IPS-NIHi11 (cell line): ENCODE measurements around the gene ZNF618.
A peak's percentile ranks its signal among the peaks of the same experiment; 100 is the strongest.
"Not testable (repeated sequence)": the region's sequence is repeated elsewhere in the genome, so short reads cannot be mapped to it uniquely, and the experiment has no call there.

Source experiments
- DNase-seq: peaks from one replicate; pipeline ENCODE4 v3.0.0; 2012; ENCODE audit warnings: mixed read lengths, low spot score

The ZNF618 gene

GRCh38 chr9:113988385-113989016, 112.4 kb downstream of the ZNF618 start:
- no peak for DNase-seq

- DNase-seq: no peak
Measured at GRCh38 chr9:113989017-113989713, 113.1 kb downstream of the ZNF618 start.

GRCh38 chr9:113989714-113990569, 113.8 kb downstream of the ZNF618 start:
- DNase-seq: no peak

- DNase-seq: no peak
Measured at GRCh38 chr9:113990570-113990907, 114.4 kb downstream of the ZNF618 start.

GRCh38 chr9:113990975-113991471, 114.9 kb downstream of the ZNF618 start:
- DNase-seq: no peak

- no peak for DNase-seq
Measured at GRCh38 chr9:113991714-113992113, 115.6 kb downstream of the ZNF618 start.

GRCh38 chr9:113992276-113992951, 116.3 kb downstream of the ZNF618 start:
- no peak for DNase-seq

- DNase-seq: no peak
Measured at GRCh38 chr9:113992994-113993393, 116.9 kb downstream of the ZNF618 start.

GRCh38 chr9:113993838-113994540, 117.9 kb downstream of the ZNF618 start:
- no peak for DNase-seq

GRCh38 chr9:113995401-113995800, 119.3 kb downstream of the ZNF618 start:
- no peak for DNase-seq

- no peak for DNase-seq
Measured at GRCh38 chr9:113995963-113996362, 119.9 kb downstream of the ZNF618 start.

GRCh38 chr9:113996531-113997001, 120.5 kb downstream of the ZNF618 start:
- DNase-seq: no peak

GRCh38 chr9:113997064-113997463, 121.0 kb downstream of the ZNF618 start:
- DNase-seq: not testable (repeated sequence)

- DNase-seq: no peak
Measured at GRCh38 chr9:113997610-113998009, 121.5 kb downstream of the ZNF618 start.

GRCh38 chr9:113998114-113998513, 122.0 kb downstream of the ZNF618 start:
- DNase-seq: no peak

- peak; percentile 58 for DNase-seq
Measured at GRCh38 chr9:113998525-113999255, 122.6 kb downstream of the ZNF618 start.

GRCh38 chr9:113999256-114000062, 123.3 kb downstream of the ZNF618 start:
- DNase-seq: no peak

- no peak for DNase-seq
Measured at GRCh38 chr9:114000063-114000454, 124.0 kb downstream of the ZNF618 start.

- DNase-seq: no peak
Measured at GRCh38 chr9:114000671-114001409, 124.7 kb downstream of the ZNF618 start.
